ENCODE measurements around the gene IQCE. TPM values are rescaled to one million over a fixed set of nuclear protein-coding genes. Genes with fewer than 3 reads are reported as not detected.

IQCE gene
- total and polyA plus RNA-seq, 4 experiments from 2014 or later = 0.81 to 9.4 (median 5.9) TPM

GRCh38 chr7:2616387-2617324 lies 57.9 kb downstream of the IQCE start:
- Mint-ChIP-seq H3K27me3 (peaks cover 0 to 4% of the 10 kb centered on the region in 2 donors), H3K9me3 (no peaks in the 10 kb centered on the region), H3K4me3 (no peak overlapping the region), H3K36me3 (no peaks in the 10 kb centered on the region), H3K4me1 (no peaks in the 10 kb centered on the region), H3K27ac (no peak overlapping the region)
- no peak overlapping the region for H3K4me3 ChIP-seq (ENCODE audit: low read length in 2 of 2)
- ChIA-PET CTCF (ENCODE audit: partially characterized antibody) (no interaction called here), POLR2A (ENCODE audit: partially characterized antibody) (no interaction called here)
- no peak for DNase-seq
- intact Hi-C loops (cut with micrococcal nuclease) = no loop called here
- no peaks in the 10 kb centered on the region for H3K27me3 ChIP-seq (ENCODE audit: insufficient read depth, low read length)
- no peaks in the 10 kb centered on the region for H3K4me1 ChIP-seq (ENCODE audit: insufficient read depth, low read length)
- H3K9me3 ChIP-seq (ENCODE audit: control insufficient read depth in 1 of 2, low read length in 2 of 2) = no peaks in the 10 kb centered on the region
- no peaks in the 10 kb centered on the region for H3K36me3 ChIP-seq (ENCODE audit: insufficient read depth, low read length)
- no peak overlapping the region for H3K27ac ChIP-seq (ENCODE audit: low read depth, low read length)

GRCh38 chr7:2617325-2617905 lies 58.6 kb downstream of the IQCE start:
- Histone ChIP-seq H3K4me3 (ENCODE audit: low read length in 2 of 2) (no peak overlapping the region), H3K9me3 (ENCODE audit: control insufficient read depth in 1 of 2, low read length in 2 of 2) (no peaks in the 10 kb centered on the region), H3K36me3 (ENCODE audit: insufficient read depth, low read length) (no peaks in the 10 kb centered on the region), H3K27me3 (ENCODE audit: insufficient read depth, low read length) (no peaks in the 10 kb centered on the region), H3K4me1 (ENCODE audit: insufficient read depth, low read length) (no peaks in the 10 kb centered on the region), H3K27ac (ENCODE audit: low read depth, low read length) (no peak overlapping the region)
- Mint-ChIP-seq H3K9me3 (no peaks in the 10 kb centered on the region), H3K36me3 (no peaks in the 10 kb centered on the region), H3K27me3 (peaks cover 0 to 4% of the 10 kb centered on the region in 2 donors), H3K4me1 (no peaks in the 10 kb centered on the region), H3K4me3 (no peak overlapping the region), H3K27ac (no peak overlapping the region)
- intact Hi-C loops (cut with micrococcal nuclease) = no loop called here
- ChIA-PET POLR2A (ENCODE audit: partially characterized antibody) (no interaction called here), CTCF (ENCODE audit: partially characterized antibody) (no interaction called here)
- DNase-seq = no peak

GRCh38 chr7:2619116-2619515 lies 60.3 kb downstream of the IQCE start:
- no peak overlapping the region for H3K4me3 Mint-ChIP-seq
- intact Hi-C loops (cut with micrococcal nuclease) = no loop called here

GRCh38 chr7:2621061-2621828 lies 62.5 kb downstream of the IQCE start:
- intact Hi-C loops (cut with micrococcal nuclease) = no loop called here
- CTCF ChIA-PET (ENCODE audit: partially characterized antibody) = no interaction called here
- POLR2A ChIA-PET (ENCODE audit: partially characterized antibody) = no interaction called here
- no peak for DNase-seq
- Histone ChIP-seq H3K4me1 (ENCODE audit: insufficient read depth, low read length) (no peaks in the 10 kb centered on the region), H3K27me3 (ENCODE audit: insufficient read depth, low read length) (no peaks in the 10 kb centered on the region), H3K4me3 (ENCODE audit: low read length in 2 of 2) (no peak overlapping the region), H3K27ac (ENCODE audit: low read depth, low read length) (no peak overlapping the region), H3K36me3 (ENCODE audit: insufficient read depth, low read length) (no peaks in the 10 kb centered on the region), H3K9me3 (ENCODE audit: control insufficient read depth in 1 of 2, low read length in 2 of 2) (no peaks in the 10 kb centered on the region)
- Mint-ChIP-seq H3K27me3 (peaks cover 0 to 4% of the 10 kb centered on the region in 2 donors), H3K4me1 (no peaks in the 10 kb centered on the region), H3K36me3 (no peaks in the 10 kb centered on the region), H3K27ac (no peak overlapping the region), H3K9me3 (no peaks in the 10 kb centered on the region), H3K4me3 (no peak overlapping the region)

More at GRCh38 chr7:2619116-2619515, 60.3 kb downstream of the IQCE start:
- Histone ChIP-seq H3K27ac (ENCODE audit: low read depth, low read length) (no peak overlapping the region), H3K4me1 (ENCODE audit: insufficient read depth, low read length) (no peaks in the 10 kb centered on the region), H3K9me3 (ENCODE audit: control insufficient read depth in 1 of 2, low read length in 2 of 2) (no peaks in the 10 kb centered on the region), H3K4me3 (ENCODE audit: low read length in 2 of 2) (no peak overlapping the region), H3K36me3 (ENCODE audit: insufficient read depth, low read length) (no peaks in the 10 kb centered on the region), H3K27me3 (ENCODE audit: insufficient read depth, low read length) (no peaks in the 10 kb centered on the region)
- no peaks in the 10 kb centered on the region for H3K9me3 Mint-ChIP-seq
- H3K27me3 Mint-ChIP-seq = peaks cover 0 to 4% of the 10 kb centered on the region in 2 donors
- H3K4me1 Mint-ChIP-seq = no peaks in the 10 kb centered on the region
- CTCF ChIA-PET (ENCODE audit: partially characterized antibody) = no interaction called here
- POLR2A ChIA-PET (ENCODE audit: partially characterized antibody) = no interaction called here
- no peak for DNase-seq
- no peak overlapping the region for H3K27ac Mint-ChIP-seq
- no peaks in the 10 kb centered on the region for H3K36me3 Mint-ChIP-seq

- no peak overlapping the region for H3K4me3 ChIP-seq (ENCODE audit: low read length in 2 of 2)
- intact Hi-C loops (cut with micrococcal nuclease) = no loop called here
- DNase-seq = no peak
- ChIA-PET CTCF (ENCODE audit: partially characterized antibody) (no interaction called here), POLR2A (ENCODE audit: partially characterized antibody) (no interaction called here)
- no peak overlapping the region for H3K27ac ChIP-seq (ENCODE audit: low read depth, low read length)
- no peaks in the 10 kb centered on the region for H3K9me3 ChIP-seq (ENCODE audit: control insufficient read depth in 1 of 2, low read length in 2 of 2)
- Mint-ChIP-seq H3K27me3 (peaks cover 0 to 7% of the 10 kb centered on the region in 2 donors), H3K9me3 (no peaks in the 10 kb centered on the region), H3K4me3 (no peak overlapping the region), H3K4me1 (no peaks in the 10 kb centered on the region), H3K27ac (no peak overlapping the region), H3K36me3 (no peaks in the 10 kb centered on the region)
- H3K27me3 ChIP-seq (ENCODE audit: insufficient read depth, low read length) = no peaks in the 10 kb centered on the region
- H3K4me1 ChIP-seq (ENCODE audit: insufficient read depth, low read length) = no peaks in the 10 kb centered on the region
- H3K36me3 ChIP-seq (ENCODE audit: insufficient read depth, low read length) = no peaks in the 10 kb centered on the region
Measured at GRCh38 chr7:2621948-2622640, 63.3 kb downstream of the IQCE start.

GRCh38 chr7:2622869-2623697 lies 64.3 kb downstream of the IQCE start:
- Histone ChIP-seq H3K27me3 (ENCODE audit: insufficient read depth, low read length) (no peaks in the 10 kb centered on the region), H3K4me3 (ENCODE audit: low read length in 2 of 2) (no peak overlapping the region), H3K9me3 (ENCODE audit: control insufficient read depth in 1 of 2, low read length in 2 of 2) (no peaks in the 10 kb centered on the region), H3K4me1 (ENCODE audit: insufficient read depth, low read length) (no peaks in the 10 kb centered on the region), H3K36me3 (ENCODE audit: insufficient read depth, low read length) (no peaks in the 10 kb centered on the region), H3K27ac (ENCODE audit: low read depth, low read length) (no peak overlapping the region)
- Mint-ChIP-seq H3K4me3 (no peak overlapping the region), H3K4me1 (no peaks in the 10 kb centered on the region), H3K9me3 (no peaks in the 10 kb centered on the region), H3K27me3 (peaks cover 0 to 9% of the 10 kb centered on the region in 2 donors), H3K27ac (no peak overlapping the region), H3K36me3 (no peaks in the 10 kb centered on the region)
- intact Hi-C loops (cut with micrococcal nuclease) = no loop called here
- no peak for DNase-seq
- POLR2A ChIA-PET (ENCODE audit: partially characterized antibody) = no interaction called here
- CTCF ChIA-PET (ENCODE audit: partially characterized antibody) = no interaction called here

Measured in CD4-positive, alpha-beta memory T cell (primary cell).